ENCODE data around the gene BET1.

DNA sequence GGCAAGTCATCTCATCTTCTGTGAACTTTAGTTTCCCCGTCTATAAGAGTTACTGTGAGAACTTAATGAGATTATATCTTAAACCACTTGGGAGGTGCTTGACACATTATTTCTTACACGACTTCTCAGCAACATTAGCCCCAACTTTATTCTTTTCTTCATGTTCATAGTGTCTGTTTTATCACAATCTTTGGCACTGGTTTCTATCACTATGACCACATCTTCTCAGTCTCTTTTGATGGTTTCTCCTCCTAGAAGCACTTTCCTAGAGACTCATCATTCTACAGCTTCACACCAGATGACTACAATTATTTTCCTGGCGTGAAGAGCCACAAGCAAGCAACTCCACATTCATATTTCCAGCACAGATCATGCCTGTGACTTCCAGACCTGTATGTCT is 26.5 kb upstream of the BET1 start:
- TF ChIP-seq, protein P1, sequence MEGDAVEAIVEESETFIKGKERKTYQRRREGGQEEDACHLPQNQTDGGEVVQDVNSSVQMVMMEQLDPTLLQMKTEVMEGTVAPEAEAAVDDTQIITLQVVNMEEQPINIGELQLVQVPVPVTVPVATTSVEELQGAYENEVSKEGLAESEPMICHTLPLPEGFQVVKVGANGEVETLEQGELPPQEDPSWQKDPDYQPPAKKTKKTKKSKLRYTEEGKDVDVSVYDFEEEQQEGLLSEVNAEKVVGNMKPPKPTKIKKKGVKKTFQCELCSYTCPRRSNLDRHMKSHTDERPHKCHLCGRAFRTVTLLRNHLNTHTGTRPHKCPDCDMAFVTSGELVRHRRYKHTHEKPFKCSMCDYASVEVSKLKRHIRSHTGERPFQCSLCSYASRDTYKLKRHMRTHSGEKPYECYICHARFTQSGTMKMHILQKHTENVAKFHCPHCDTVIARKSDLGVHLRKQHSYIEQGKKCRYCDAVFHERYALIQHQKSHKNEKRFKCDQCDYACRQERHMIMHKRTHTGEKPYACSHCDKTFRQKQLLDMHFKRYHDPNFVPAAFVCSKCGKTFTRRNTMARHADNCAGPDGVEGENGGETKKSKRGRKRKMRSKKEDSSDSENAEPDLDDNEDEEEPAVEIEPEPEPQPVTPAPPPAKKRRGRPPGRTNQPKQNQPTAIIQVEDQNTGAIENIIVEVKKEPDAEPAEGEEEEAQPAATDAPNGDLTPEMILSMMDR (IDR thresholded peaks at IDR 0.05): no peak
- TF ChIP-seq PHF8 (IDR thresholded peaks at IDR 0.05; ENCODE audit: borderline replicate concordance, low read depth) (no peak), CHD2 (IDR thresholded peaks at IDR 0.05; ENCODE audit: low read length, partially characterized antibody) (no peak), JUN (IDR thresholded peaks at IDR 0.05) (no peak), CEBPB (IDR thresholded peaks at IDR 0.05) (no peak), NFE2L2 (conservative IDR thresholded peaks at IDR 0.05; ENCODE audit: low read length) (no peak), POLR2A (IDR thresholded peaks at IDR 0.05; ENCODE audit: low read length) (no peak)
- TF ChIP-seq, protein P2, sequence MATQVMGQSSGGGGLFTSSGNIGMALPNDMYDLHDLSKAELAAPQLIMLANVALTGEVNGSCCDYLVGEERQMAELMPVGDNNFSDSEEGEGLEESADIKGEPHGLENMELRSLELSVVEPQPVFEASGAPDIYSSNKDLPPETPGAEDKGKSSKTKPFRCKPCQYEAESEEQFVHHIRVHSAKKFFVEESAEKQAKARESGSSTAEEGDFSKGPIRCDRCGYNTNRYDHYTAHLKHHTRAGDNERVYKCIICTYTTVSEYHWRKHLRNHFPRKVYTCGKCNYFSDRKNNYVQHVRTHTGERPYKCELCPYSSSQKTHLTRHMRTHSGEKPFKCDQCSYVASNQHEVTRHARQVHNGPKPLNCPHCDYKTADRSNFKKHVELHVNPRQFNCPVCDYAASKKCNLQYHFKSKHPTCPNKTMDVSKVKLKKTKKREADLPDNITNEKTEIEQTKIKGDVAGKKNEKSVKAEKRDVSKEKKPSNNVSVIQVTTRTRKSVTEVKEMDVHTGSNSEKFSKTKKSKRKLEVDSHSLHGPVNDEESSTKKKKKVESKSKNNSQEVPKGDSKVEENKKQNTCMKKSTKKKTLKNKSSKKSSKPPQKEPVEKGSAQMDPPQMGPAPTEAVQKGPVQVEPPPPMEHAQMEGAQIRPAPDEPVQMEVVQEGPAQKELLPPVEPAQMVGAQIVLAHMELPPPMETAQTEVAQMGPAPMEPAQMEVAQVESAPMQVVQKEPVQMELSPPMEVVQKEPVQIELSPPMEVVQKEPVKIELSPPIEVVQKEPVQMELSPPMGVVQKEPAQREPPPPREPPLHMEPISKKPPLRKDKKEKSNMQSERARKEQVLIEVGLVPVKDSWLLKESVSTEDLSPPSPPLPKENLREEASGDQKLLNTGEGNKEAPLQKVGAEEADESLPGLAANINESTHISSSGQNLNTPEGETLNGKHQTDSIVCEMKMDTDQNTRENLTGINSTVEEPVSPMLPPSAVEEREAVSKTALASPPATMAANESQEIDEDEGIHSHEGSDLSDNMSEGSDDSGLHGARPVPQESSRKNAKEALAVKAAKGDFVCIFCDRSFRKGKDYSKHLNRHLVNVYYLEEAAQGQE (IDR thresholded peaks at IDR 0.05): no peak
- TF ChIP-seq, protein P3, sequence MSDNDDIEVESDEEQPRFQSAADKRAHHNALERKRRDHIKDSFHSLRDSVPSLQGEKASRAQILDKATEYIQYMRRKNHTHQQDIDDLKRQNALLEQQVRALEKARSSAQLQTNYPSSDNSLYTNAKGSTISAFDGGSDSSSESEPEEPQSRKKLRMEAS (IDR thresholded peaks at IDR 0.05): no peak

All from A549 (cell line).